Liver (tissue), 9 donors: ENCODE measurements around the gene TUT7. TPM values are rescaled to one million over a fixed set of nuclear protein-coding genes. Genes with fewer than 3 reads are reported as not detected.

Experiments
- DNase-seq: peaks from one replicate; pipeline ENCODE4 v3.0.0-alpha.2; 2017; ENCODE audit warnings: low spot score
- H3K27ac ChIP-seq, 2 donors: one replicate each; pipeline ENCODE4 v1.7.0; 2013; ENCODE audit warnings: inconsistent platforms in 2 of 2, low read length in 2 of 2, control low read depth in 1 of 2, low read depth in 1 of 2, mild to moderate bottlenecking in 1 of 2
- H3K27me3 ChIP-seq, 4 donors: one replicate each; pipeline versions ENCODE4 v1.6.1 to v1.7.0; 2013; ENCODE audit warnings: low read length in 3 of 4, inconsistent platforms in 1 of 4, mild to moderate bottlenecking in 1 of 4, moderate library complexity in 1 of 4; ENCODE audit not compliant: control insufficient read depth in 4 of 4, insufficient read depth in 4 of 4
- H3K36me3 ChIP-seq, 4 donors: one replicate each; pipeline versions ENCODE4 v1.6.1 to v1.7.0; 2013; ENCODE audit warnings: low read length in 3 of 4, mild to moderate bottlenecking in 3 of 4, low read depth in 1 of 4, moderate library complexity in 1 of 4; ENCODE audit not compliant: control insufficient read depth in 4 of 4, insufficient read depth in 3 of 4
- H3K4me1 ChIP-seq, 4 donors: one replicate each; pipeline versions ENCODE4 v1.6.1 to v1.7.0; 2013; ENCODE audit warnings: low read length in 3 of 4, mild to moderate bottlenecking in 3 of 4, moderate library complexity in 1 of 4; ENCODE audit not compliant: control insufficient read depth in 4 of 4, insufficient read depth in 4 of 4
- H3K4me3 ChIP-seq, 3 donors: one replicate each; pipeline versions ENCODE4 v1.6.1 to v1.7.0; 2013; ENCODE audit warnings: low read length in 3 of 3, control low read depth in 1 of 3, low read depth in 1 of 3, mild to moderate bottlenecking in 1 of 3
- H3K9ac ChIP-seq, 2 donors: one replicate each; pipeline ENCODE4 v1.7.0; 2013; ENCODE audit warnings: low read length in 2 of 2, mild to moderate bottlenecking in 2 of 2, moderate library complexity in 2 of 2, control low read depth in 1 of 2, low read depth in 1 of 2
- H3K9me3 ChIP-seq, 4 donors: one replicate each; pipeline versions ENCODE4 v1.6.1 to v1.7.0; 2013; ENCODE audit warnings: low read length in 3 of 4; ENCODE audit not compliant: control insufficient read depth in 4 of 4
- CTCF ChIP-seq: fragments of 150-350 bp; IDR thresholded peaks from 2 replicates; pipeline ENCODE4 v1.5.1; 2017; ENCODE audit warnings: improper control_type of control experiment, low read depth, low read length; ENCODE audit not compliant: missing input control
- FOXA1 ChIP-seq: IDR thresholded peaks from 2 replicates; pipeline ENCODE4 v1.6.1; 2016; ENCODE audit warnings: antibody characterized with exemption
- FOXA2 ChIP-seq: IDR thresholded peaks from 2 replicates; pipeline ENCODE4 v1.6.1; 2016; ENCODE audit warnings: antibody characterized with exemption
- GABPA ChIP-seq, 2 donors: IDR thresholded peaks in 1 of 2; conservative IDR thresholded peaks in 1 of 2; 2 replicates each; pipeline ENCODE4 v1.6.1; 2016; ENCODE audit warnings: antibody characterized with exemption in 2 of 2, mild to moderate bottlenecking in 1 of 2, moderate library complexity in 1 of 2
- HNF4A ChIP-seq, 2 donors: conservative IDR thresholded peaks; 2 replicates each; pipeline ENCODE4 v1.6.1; 2016; ENCODE audit warnings: antibody characterized with exemption in 2 of 2, mild to moderate bottlenecking in 2 of 2
- HNF4G ChIP-seq: IDR thresholded peaks from 2 replicates; pipeline ENCODE4 v1.6.1; 2016; ENCODE audit warnings: antibody characterized with exemption
- MAX ChIP-seq: IDR thresholded peaks from 2 replicates; pipeline ENCODE4 v1.6.1; 2016; ENCODE audit warnings: antibody characterized with exemption
- REST ChIP-seq: IDR thresholded peaks from 2 replicates; pipeline ENCODE4 v1.6.1; 2016; ENCODE audit warnings: antibody characterized with exemption, mild to moderate bottlenecking
- SP1 ChIP-seq: IDR thresholded peaks from 2 replicates; pipeline ENCODE4 v1.6.1; 2018; ENCODE audit warnings: antibody characterized with exemption, mild to moderate bottlenecking
- YY1 ChIP-seq: IDR thresholded peaks from 2 replicates; pipeline ENCODE4 v1.6.1; 2016; ENCODE audit warnings: antibody characterized with exemption, mild to moderate bottlenecking
- WGBS: extraction: QIAGEN DNeasy Blood & Tissue Kit; methylation state at CpG from one replicate; pipeline ENCODE4 v1.1.7; 2013; 5-methylcytosine and 5-hydroxymethylcytosine counted together
- polyA plus RNA-seq, 2 donors: library from polyadenylated mRNA; stranded (reverse) in 1 of 2; unstranded in 1 of 2; fragments of 200-250 nt in 1 of 2; fragments of >200 nt in 1 of 2; fragmentation: Nextera tagmentation in 1 of 2; extraction: Ambion mirVana in 1 of 2; gene quantifications; one replicate each; pipeline versions ENCODE4 v1.2.1 to v1.2.3, GENCODE V29; 2013 to 2015
- total RNA-seq, 2 donors: library from RNA; depleted of rRNA; stranded (reverse); fragments of >200 nt; gene quantifications; one replicate each; pipeline ENCODE4 v1.2.3, GENCODE V29; 2014
- TF ChIP-seq, protein P1 (sequence below): IDR thresholded peaks from 2 replicates; pipeline ENCODE4 v1.6.1; 2016; ENCODE audit warnings: antibody characterized with exemption
- donor health status: healthy.
- donor health status: healthy.
- donor health status: healthy.
- donor health status: healthy.
- donor health status: healthy.

The TUT7 gene
- total and polyA plus RNA-seq, 4 donors: 10.7 to 34.6 (median 15.9) TPM

- WGBS: 91% methylated on average over 1 of the region's 1 CpG
- Histone ChIP-seq H3K36me3 (peaks cover 5 to 69% (median 60%) of the 10 kb centered on the region in 4 donors), H3K9me3 (no peaks in the 10 kb centered on the region), H3K4me1 (no peaks in the 10 kb centered on the region), H3K9ac (no peak overlapping the region), H3K4me3 (no peak overlapping the region), H3K27ac (no peak overlapping the region), H3K27me3 (no peaks in the 10 kb centered on the region)
- no peak for DNase-seq
- TF ChIP-seq GABPA (IDR thresholded peaks at IDR 0.05 in 1 of 2, conservative IDR thresholded peaks at IDR 0.05 in 1 of 2) (no peak), REST (no peak)
- TF ChIP-seq, protein P1, sequence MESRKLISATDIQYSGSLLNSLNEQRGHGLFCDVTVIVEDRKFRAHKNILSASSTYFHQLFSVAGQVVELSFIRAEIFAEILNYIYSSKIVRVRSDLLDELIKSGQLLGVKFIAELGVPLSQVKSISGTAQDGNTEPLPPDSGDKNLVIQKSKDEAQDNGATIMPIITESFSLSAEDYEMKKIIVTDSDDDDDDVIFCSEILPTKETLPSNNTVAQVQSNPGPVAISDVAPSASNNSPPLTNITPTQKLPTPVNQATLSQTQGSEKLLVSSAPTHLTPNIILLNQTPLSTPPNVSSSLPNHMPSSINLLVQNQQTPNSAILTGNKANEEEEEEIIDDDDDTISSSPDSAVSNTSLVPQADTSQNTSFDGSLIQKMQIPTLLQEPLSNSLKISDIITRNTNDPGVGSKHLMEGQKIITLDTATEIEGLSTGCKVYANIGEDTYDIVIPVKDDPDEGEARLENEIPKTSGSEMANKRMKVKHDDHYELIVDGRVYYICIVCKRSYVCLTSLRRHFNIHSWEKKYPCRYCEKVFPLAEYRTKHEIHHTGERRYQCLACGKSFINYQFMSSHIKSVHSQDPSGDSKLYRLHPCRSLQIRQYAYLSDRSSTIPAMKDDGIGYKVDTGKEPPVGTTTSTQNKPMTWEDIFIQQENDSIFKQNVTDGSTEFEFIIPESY: no peak
Observed at GRCh38 chr9:86329649-86330048, 24.6 kb downstream of the TUT7 start.

DNA sequence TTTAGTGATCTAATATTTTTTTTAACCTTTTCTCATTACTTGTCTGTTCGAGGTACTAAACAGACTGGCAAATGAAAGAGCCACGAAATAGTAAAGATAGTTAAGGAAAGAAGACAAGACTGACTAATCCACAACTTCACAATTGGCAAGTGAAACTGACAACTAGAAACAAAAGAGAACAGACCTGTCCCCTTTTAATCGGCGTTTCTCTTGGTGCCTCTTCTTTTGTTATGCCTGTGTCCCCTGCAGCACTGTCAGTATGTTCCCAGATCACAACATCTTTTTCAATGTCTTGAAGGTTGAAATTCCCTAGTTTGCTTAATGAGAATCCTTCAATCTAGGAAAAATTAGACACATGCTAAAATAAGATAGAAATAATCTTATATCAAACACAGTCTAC is 26.1 kb downstream of the TUT7 start:
- Histone ChIP-seq H3K27me3 (no peaks in the 10 kb centered on the region), H3K36me3 (peaks cover 9 to 69% (median 63%) of the 10 kb centered on the region in 4 donors), H3K4me1 (no peaks in the 10 kb centered on the region), H3K27ac (no peak overlapping the region), H3K9me3 (no peaks in the 10 kb centered on the region), H3K9ac (no peak overlapping the region), H3K4me3 (no peak overlapping the region)
- TF ChIP-seq YY1 (no peak), MAX (no peak), SP1 (no peak), HNF4A (conservative IDR thresholded peaks at IDR 0.05) (no peak), CTCF (no peak), GABPA (IDR thresholded peaks at IDR 0.05 in 1 of 2, conservative IDR thresholded peaks at IDR 0.05 in 1 of 2) (no peak), FOXA1 (no peak), HNF4G (no peak), REST (no peak), FOXA2 (no peak)
- TF ChIP-seq, protein P1: no peak
- no peak for DNase-seq
- WGBS: 86% methylated on average over 4 of the region's 4 CpGs
